HG03095 (cell line): Measurements from ENCODE around the gene ZBTB20.
"Not testable (repeated sequence)": the region's sequence is repeated elsewhere in the genome, so short reads cannot be mapped to it uniquely, and the experiment has no call there.

Experiments used
- ATAC-seq: cut with Tn5 transposase; IDR thresholded peaks from one replicate; pipeline ENCODE4 v1.9.1; 2021; ENCODE audit warnings: moderate library complexity; ENCODE audit not compliant: unreplicated experiment

Gene ZBTB20

GRCh38 chr3:114694251-114694650, 452.8 kb downstream of the ZBTB20 start:
- ATAC-seq, result no peak

- no peak for ATAC-seq
Measured at GRCh38 chr3:114691871-114692270, 455.2 kb downstream of the ZBTB20 start.

GRCh38 chr3:114690911-114691310, 456.2 kb downstream of the ZBTB20 start:
- no peak for ATAC-seq

- no peak for ATAC-seq
Measured at GRCh38 chr3:114687151-114687550, 459.9 kb downstream of the ZBTB20 start.

GRCh38 chr3:114686621-114687020, 460.5 kb downstream of the ZBTB20 start:
- no peak for ATAC-seq

GRCh38 chr3:114685161-114685560, 461.9 kb downstream of the ZBTB20 start:
- no peak for ATAC-seq

GRCh38 chr3:114680299-114680698, 466.8 kb downstream of the ZBTB20 start:
- ATAC-seq, result no peak

- not testable (repeated sequence) for ATAC-seq
Measured at GRCh38 chr3:114679773-114680172, 467.3 kb downstream of the ZBTB20 start.

GRCh38 chr3:114675104-114675503, 472.0 kb downstream of the ZBTB20 start:
- no peak for ATAC-seq

GRCh38 chr3:114674036-114674435, 473.1 kb downstream of the ZBTB20 start:
- no peak for ATAC-seq

- ATAC-seq, result no peak
Measured at GRCh38 chr3:114673481-114673880, 473.6 kb downstream of the ZBTB20 start.

- ATAC-seq, result no peak
Measured at GRCh38 chr3:114672692-114673447, 474.2 kb downstream of the ZBTB20 start.

GRCh38 chr3:114671741-114672510, 475.2 kb downstream of the ZBTB20 start:
- no peak for ATAC-seq

GRCh38 chr3:114669614-114670013, 477.5 kb downstream of the ZBTB20 start:
- no peak for ATAC-seq

GRCh38 chr3:114668099-114668498, 479.0 kb downstream of the ZBTB20 start:
- no peak for ATAC-seq

GRCh38 chr3:114666623-114667022, 480.5 kb downstream of the ZBTB20 start:
- ATAC-seq, result no peak

- ATAC-seq, result no peak
Measured at GRCh38 chr3:114664006-114664405, 483.1 kb downstream of the ZBTB20 start.

GRCh38 chr3:114660808-114661207, 486.3 kb downstream of the ZBTB20 start:
- ATAC-seq, result no peak

- ATAC-seq, result no peak
Measured at GRCh38 chr3:114660124-114660523, 487.0 kb downstream of the ZBTB20 start.

- no peak for ATAC-seq
Measured at GRCh38 chr3:114659109-114660061, 487.7 kb downstream of the ZBTB20 start.

- ATAC-seq, result no peak
Measured at GRCh38 chr3:114651555-114651954, 495.5 kb downstream of the ZBTB20 start.
